Fibroblast of pulmonary artery (primary cell): ENCODE measurements around the gene LPIN3.
A peak's percentile ranks its signal among the peaks of the same experiment; 100 is the strongest.

Source experiments
- DNase-seq: peaks from one replicate; pipeline ENCODE4 v3.0.0-alpha.2; 2010; ENCODE audit warnings: low read depth
- H3K4me3 ChIP-seq: replicated peaks from 2 replicates; pipeline ENCODE4 v1.5.1; 2011; ENCODE audit warnings: low read depth, mild to moderate bottlenecking, control low read depth, low read length, moderate library complexity
- CTCF ChIP-seq: IDR thresholded peaks from 2 replicates; pipeline ENCODE4 v1.5.1; 2011; ENCODE audit warnings: mild to moderate bottlenecking, control low read depth, low read length, inconsistent platforms; ENCODE audit errors: missing control alignments

Gene LPIN3

DNA sequence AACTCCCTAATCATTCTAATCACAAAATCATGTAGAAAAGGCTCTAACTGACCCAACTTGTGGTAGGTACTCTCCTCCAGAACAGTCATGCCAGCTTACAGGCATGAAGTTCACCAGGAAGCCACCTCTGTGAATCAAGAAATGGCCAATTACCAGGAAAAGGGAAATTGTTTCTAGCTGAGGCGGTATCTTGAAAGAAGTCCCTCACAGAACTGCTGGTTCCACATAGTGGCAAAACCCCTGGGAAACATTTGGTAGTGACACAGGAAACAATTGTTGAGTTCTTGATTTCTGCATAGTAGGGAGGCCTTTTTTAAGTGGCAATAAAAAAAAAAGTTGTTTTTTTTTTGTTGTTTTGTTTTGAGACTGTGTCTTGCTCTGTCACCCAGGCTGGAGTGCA lies 19.6 kb upstream of the LPIN3 start:
- no peak overlapping the region for H3K4me3 ChIP-seq
- no peak for TF ChIP-seq CTCF

GRCh38 chr20:41327178-41327577 lies 13.4 kb upstream of the LPIN3 start:
- no peak for DNase-seq
- H3K4me3 ChIP-seq = no peak overlapping the region
- no peak for TF ChIP-seq CTCF

More for the DNA sequence above, 19.6 kb upstream of the LPIN3 start:
- DNase-seq = no peak

GRCh38 chr20:41329435-41330342 lies 10.9 kb upstream of the LPIN3 start:
- no peak overlapping the region for H3K4me3 ChIP-seq
- peak; percentile 96 for DNase-seq
- no peak for TF ChIP-seq CTCF

DNA sequence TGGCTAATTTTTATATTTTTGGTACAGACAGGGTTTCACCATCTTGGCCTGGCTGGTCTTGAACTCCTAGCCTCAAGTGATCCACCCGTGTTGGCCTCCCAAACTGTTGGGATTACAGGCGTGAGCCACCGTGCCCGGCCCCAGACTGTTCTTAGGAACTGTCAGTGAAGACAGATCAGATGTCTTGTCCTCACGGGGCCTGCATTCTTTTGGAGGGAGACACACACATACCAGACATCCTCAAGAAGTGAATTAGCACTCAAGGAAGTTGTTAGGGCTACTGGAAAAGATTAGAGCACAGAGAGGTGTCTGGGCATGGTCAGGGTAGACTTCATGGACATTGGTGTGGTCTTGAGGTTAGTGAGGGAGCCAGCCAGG lies 10.3 kb upstream of the LPIN3 start:
- H3K4me3 ChIP-seq = no peak overlapping the region
- DNase-seq = no peak
- TF ChIP-seq CTCF = no peak

- no peak for TF ChIP-seq CTCF
- no peak overlapping the region for H3K4me3 ChIP-seq
- no peak for DNase-seq
Measured at GRCh38 chr20:41330941-41331340, 9.7 kb upstream of the LPIN3 start.

DNA sequence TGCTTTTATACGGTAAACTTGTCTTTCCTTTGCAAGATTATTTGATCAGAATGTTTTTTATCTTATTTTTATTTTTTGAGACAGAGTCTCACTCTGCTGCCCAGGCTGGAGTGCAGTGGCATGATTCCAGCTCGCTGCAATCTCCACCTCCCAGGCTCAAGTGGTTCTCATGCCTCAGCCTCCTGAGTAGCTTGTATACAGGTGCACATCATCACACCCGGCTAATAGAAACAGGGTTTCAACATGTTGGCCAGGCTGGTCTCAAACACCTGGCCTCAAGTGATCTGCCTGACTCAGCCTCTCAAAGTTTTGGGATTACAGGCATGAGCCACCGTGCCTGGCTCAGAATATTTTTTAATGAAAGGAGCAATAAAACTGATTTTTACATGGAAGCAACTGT lies 8.9 kb upstream of the LPIN3 start:
- H3K4me3 ChIP-seq = no peak overlapping the region
- no peak for TF ChIP-seq CTCF
- no peak for DNase-seq

GRCh38 chr20:41334036-41334435 lies 6.6 kb upstream of the LPIN3 start:
- TF ChIP-seq CTCF = no peak
- no peak for DNase-seq
- H3K4me3 ChIP-seq = no peak overlapping the region
